GM12864 (cell line): Measurements from ENCODE around the gene PACRG.

ENCODE experiments used
- DNase-seq: peaks from one replicate; pipeline ENCODE4 v3.0.0-alpha.2; 2011; ENCODE audit warnings: low read depth
- H3K4me3 ChIP-seq: 2 replicates; pipeline ENCODE4 v1.5.1; 2011; ENCODE audit warnings: mild to moderate bottlenecking, low read depth, low read length, control low read depth
- CTCF ChIP-seq: IDR thresholded peaks from 2 replicates; pipeline ENCODE4 v1.5.1; 2011; ENCODE audit warnings: low read depth, mild to moderate bottlenecking, moderate library complexity, low read length, control low read depth, inconsistent platforms; ENCODE audit errors: missing control alignments

The PACRG gene

GRCh38 chr6:162952423-162952822 is 224.6 kb downstream of the PACRG start:
- no peak for DNase-seq
- no peak overlapping the region for H3K4me3 ChIP-seq
- no peak for TF ChIP-seq CTCF

- no peak for TF ChIP-seq CTCF
- H3K4me3 ChIP-seq, result no peak overlapping the region
- no peak for DNase-seq
Measured at GRCh38 chr6:162957062-162957461, 229.3 kb downstream of the PACRG start.

GRCh38 chr6:162960679-162961457 is 233.1 kb downstream of the PACRG start:
- no peak for TF ChIP-seq CTCF
- no peak for DNase-seq
- no peak overlapping the region for H3K4me3 ChIP-seq

GRCh38 chr6:162962093-162962492 is 234.3 kb downstream of the PACRG start:
- no peak for TF ChIP-seq CTCF
- DNase-seq, result no peak
- no peak overlapping the region for H3K4me3 ChIP-seq

GRCh38 chr6:162963861-162964260 is 236.1 kb downstream of the PACRG start:
- no peak for DNase-seq
- no peak overlapping the region for H3K4me3 ChIP-seq
- no peak for TF ChIP-seq CTCF

- H3K4me3 ChIP-seq, result no peak overlapping the region
- TF ChIP-seq CTCF, result no peak
- DNase-seq, result no peak
Measured at GRCh38 chr6:162964488-162965140, 236.8 kb downstream of the PACRG start.
